HG03095 (cell line): ENCODE data around the gene SYNPO.

ENCODE experiments used
- ATAC-seq: cut with Tn5 transposase; IDR thresholded peaks from one replicate; pipeline ENCODE4 v1.9.1; 2021; ENCODE audit warnings: moderate library complexity; ENCODE audit not compliant: unreplicated experiment

Gene SYNPO

DNA sequence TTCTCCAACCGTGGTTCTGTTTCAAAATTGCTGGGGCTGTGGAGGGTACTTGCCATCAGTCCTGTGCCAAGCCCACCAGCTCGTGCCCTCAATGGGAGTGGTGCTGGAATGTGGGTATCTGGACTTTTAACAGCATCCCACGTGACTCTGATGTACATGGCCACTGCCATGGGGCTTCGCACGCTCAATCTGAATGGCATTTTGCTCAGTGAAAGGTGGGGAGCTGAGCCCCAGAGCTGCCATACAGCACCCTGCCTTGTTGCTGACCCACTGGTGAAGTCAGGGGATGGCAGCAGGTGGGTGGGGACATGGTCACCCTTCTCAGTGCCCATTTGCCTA, 16.6 kb upstream of the SYNPO start:
- no peak for ATAC-seq

- no peak for ATAC-seq
Observed at GRCh38 chr5:150624334-150625163, 15.9 kb upstream of the SYNPO start.

DNA sequence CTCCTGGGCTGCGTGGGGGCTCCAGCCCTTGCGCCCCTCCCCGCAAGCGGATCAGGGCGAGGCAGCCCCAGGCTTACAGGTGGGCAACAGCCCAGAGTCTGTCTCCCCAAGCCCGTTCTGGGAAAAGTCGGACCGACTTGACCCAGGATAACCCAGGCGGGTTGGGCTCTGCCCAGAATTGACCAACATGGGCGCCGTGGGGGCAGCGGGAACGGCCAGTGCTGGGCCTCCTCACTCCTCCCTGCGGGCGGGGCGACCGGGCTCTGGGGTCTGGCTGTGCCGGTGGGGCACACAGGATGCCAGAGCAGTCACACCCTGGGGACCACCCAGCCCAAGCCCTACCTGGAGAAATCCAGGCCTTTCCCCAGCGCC, 15.3 kb upstream of the SYNPO start:
- no peak for ATAC-seq

GRCh38 chr5:150625831-150626746, 14.4 kb upstream of the SYNPO start:
- peak; percentile 49 for ATAC-seq

DNA sequence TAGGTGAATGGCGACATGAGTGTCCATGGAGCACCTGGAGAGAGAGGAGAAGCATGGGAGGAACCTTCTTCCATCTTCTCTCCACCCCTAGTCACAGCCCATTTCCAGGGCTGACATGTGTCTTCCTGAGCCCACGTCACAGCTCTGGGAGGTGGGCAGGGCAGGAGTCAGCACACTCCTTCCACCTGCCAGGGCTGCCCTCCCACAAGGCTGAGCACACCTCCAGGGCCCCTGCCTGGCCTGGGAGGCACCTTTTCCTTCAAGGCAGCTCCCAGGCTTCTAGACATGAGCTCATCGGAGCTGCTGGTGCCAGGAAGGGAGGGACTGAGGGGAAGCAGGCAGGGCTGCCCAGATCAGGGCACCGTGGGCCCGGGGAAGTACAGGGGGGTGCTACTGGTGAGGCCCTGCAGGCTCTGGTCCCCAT, 13.6 kb upstream of the SYNPO start:
- no peak for ATAC-seq

GRCh38 chr5:150627731-150628545, 12.5 kb upstream of the SYNPO start:
- ATAC-seq, result no peak

GRCh38 chr5:150628936-150629485, 11.4 kb upstream of the SYNPO start:
- ATAC-seq, result no peak

DNA sequence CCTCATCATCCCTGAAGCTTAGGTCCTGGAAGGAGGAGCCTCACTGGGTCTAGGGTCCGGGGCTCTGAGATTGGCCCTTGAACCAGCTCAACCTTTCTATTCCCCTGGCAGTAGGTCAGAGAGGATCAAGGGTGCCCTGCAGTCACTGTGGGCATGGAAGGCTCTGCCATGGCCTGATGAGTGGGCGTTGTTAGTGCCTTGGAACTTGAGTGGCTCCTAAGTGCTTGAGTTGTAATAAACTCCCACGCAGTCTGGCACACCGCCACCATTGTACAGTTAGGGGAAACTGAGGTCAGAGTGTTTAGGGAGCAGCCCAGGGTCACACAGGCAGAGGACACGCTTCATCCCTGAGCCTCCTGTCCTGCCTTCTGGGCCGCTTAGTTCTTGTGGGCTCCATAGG, 10.4 kb upstream of the SYNPO start:
- ATAC-seq, result no peak

DNA sequence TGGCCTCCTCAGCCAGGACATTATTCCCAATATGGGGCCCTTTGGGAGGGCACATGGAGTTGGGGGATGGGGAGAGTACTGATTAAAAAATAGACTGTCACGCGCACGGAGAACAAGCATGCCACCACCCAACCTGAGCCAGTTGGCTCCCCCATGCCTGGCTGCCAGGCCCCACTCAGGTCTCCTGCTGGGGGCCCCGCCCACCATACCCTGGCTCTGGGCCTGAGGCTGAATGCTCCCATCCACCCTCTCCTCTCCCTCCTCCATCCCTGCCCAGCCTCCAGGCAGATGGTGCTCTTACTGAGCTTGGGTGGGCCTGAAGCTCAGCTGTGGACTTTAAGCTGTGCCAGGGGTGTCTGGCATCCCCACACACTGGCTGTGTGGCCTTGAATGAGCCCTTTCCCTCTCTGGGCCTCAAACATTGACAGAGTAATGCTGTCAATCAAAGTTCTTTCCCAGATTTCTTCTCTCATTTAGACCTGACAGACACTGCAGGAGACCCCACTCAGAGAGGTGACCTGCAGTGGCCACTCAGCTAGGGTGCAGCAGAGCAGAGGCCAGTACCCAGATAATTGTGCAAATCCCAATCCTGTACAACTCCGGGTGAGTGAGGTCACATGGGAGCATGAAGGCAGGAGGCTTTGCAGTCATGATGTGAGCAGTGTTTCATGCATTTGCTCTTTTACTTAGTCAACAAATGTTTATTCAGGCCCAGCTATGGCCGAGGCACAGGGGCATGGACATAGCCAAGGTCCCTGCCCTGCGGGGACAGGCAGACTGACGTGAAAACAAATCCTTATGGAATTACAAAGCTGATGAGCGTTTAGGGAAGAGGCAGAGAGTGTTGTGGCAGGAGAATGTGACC, 9.8 kb upstream of the SYNPO start:
- no peak for ATAC-seq

DNA sequence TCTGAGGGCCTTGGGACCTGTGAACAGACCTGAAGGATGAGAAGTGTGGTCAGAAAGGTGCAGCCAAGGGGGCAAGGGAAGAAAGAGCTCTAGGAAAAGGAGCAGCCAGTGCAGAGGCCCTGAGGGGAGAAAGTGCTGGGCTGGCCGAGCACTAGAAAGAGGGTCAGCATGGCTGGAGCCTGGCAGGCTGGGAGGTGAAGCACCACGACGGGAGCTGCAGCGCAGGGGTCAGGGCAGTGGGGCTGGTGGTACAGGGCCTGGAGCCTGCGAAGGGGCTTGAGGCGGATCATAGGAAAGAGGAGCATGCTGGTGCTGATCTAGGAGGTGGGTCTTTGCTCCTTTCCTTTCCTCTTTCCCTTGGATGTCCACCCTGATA, 9.1 kb upstream of the SYNPO start:
- no peak for ATAC-seq

DNA sequence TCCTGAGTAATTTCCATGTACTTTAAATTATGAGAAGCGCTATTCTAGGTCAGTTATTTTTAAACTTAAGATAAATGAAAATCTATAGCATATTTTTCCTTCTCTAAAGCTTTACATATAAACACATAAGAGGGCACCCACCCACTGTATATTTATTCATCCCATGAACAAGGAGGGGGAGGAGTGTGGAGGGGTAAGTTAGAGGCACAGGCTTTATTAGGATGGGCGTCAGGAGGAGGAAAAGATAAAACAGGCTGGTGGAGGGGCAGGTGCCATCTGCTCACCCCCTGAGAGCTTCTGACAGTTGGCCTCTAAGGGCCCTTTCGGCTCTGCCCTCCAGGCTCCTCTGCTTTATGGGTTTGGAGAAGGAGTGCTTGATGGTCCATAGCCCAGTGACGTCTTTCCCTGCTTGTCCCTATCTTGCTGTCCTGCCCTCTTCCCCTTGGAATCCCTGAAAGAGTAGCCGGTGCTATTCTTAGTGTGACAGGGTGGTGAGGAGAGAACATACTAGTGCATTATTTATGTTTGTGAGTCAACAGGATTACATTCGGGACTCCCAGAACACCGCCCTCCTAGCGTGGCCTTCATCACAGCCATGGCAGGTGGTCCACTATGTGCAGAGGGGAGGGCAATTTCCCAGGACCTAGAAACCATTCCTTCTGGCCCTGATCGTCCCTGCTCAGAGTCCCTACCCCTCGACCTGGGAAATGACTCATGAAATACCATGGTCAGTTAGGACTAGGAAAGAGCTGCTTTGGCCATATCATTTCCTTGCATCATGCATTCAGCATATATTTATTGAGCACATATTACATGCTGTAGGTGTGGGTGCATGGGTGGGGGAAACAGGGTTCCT, 7.9 kb upstream of the SYNPO start:
- no peak for ATAC-seq

DNA sequence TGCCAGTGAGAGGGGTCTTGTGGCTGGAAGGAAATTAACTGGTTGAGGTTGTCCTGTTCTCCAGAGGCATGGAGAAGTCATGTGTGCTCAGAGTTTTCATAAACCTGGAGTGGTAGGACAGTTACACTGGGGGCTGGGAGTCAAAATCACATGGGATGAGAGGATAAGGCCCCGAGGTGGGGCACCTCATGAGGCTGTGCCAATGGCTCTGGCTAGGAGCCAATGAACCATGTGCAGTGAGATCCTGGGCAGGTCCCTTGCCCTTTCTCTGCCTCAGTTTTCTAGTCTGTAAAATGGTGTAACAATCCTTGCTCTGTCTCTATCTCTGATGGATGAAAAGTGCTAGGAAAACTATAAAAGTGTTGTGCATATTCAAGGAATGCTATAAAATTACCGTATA, 7.0 kb upstream of the SYNPO start:
- no peak for ATAC-seq

DNA sequence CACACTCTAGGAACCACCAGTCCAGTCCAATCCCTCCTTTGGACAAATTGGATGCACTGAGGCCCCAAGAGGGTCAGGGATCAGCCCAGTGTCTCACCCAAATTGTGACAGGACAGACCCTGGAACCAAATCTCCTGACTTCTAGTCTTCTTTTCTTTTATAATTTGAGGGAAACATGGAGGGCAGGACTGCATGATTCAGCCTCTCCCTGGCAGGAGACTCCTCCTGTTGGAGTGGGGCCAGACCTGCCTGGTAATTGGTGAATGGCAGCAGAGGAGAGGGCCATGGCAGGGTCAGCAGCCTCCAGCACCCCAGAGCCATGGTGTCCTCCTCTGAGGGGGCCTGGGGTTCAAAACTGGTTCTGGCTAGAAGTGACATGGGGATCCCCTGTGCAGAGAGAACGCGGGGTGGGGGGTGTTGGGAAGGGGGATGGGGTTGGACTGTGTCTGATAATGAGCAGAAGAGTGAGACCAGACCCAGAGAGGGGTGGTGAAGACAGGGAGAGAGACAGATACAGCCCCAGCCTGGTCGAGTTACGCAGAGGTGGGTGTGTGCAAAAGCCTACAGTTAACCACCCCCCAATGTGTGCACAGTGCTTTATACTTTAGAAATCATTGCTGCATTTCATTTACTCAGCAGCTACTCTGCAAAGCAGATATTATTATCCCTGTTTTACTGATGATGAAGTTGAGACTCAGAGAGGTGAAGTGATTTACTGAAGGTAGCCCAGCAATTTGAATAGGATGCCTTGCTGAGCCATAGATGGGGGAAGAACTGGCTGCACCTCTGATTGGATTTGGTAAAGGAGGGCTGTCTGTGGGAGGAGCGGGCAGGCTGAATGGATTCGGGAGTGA, 3.8 kb upstream of the SYNPO start:
- no peak for ATAC-seq

DNA sequence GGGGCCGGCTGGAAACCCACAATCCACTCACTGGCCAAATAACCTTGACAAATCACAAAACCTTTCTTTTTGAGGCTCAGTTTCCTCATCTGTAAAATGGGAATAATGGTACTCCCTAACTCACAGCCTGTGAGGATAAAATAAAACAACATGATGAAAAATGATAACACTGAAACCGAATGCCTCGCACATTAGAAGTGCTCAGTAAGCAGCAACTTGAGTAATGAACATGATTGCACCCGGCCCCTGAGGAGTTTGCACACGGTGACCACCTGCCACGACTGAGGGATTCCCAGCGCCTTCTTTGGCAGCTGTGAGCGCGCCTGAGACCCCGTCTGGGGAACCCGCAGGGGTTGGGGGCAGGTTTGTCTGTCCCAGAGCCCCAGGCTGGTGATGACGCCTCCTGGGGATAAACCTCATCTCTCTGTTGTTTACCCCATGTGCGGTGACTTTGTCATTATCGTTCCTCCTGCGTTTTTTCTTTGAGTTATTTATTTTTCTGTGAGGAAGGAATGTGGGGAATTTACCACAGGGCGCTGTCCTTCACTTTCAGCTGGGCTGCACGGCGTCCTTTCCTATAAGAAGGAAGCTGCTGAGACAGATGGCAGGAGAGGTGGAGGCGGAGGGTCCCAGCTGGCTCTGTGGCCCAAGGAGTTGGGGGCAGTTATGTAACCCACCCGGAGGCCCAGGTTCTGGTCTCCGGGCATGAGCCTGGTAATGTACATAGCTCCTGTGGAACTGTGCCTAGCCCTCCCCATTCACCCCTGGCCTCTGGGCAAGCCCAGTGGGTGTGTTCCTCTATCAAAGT, 3.0 kb upstream of the SYNPO start:
- ATAC-seq, result no peak

DNA sequence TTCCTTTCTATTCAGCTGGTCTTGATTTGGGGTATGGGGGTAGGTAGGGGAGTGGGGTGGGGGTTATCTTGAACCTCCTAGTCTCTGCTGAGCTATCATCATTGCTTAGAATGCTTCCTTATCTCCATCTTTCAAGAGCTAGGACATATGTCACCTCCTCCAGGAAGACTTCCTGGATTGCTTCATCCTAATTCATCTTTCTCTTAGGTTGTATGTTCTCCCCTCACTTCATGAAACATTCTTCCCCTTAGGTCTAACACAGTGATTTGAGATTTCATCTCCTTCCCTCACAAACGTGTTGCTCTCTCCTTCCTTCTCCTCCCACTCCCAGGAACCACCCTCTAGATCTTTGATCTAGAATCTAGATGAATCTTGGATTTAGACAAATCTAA, 2.4 kb upstream of the SYNPO start:
- ATAC-seq, result no peak

GRCh38 chr5:150638488-150639376, 1.7 kb upstream of the SYNPO start:
- ATAC-seq, result no peak

DNA sequence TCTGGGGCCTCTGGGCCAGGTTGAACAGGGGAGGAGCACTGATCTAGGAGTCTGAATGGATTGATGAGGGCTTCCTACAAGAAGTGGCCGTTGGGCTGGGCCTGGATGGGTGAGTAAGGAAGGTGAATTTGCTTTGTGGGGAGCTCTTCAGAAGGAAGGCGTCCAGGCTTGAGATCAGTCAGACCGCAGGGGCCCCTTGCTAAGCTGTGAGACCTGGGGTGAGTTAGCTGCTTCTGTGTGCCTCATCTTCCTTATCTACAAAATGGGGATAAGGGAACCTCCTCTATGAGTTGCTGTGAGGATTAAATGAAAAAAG, 1.1 kb upstream of the SYNPO start:
- ATAC-seq, result no peak
